GM18499 (cell line): ENCODE measurements around the gene RASGRF2.

ENCODE experiments used
- ATAC-seq: cut with Tn5 transposase; IDR thresholded peaks from one replicate; pipeline ENCODE4 v1.9.1; 2021; ENCODE audit warnings: moderate number of reproducible peaks; ENCODE audit not compliant: insufficient read depth, unreplicated experiment

The RASGRF2 gene, protein sequence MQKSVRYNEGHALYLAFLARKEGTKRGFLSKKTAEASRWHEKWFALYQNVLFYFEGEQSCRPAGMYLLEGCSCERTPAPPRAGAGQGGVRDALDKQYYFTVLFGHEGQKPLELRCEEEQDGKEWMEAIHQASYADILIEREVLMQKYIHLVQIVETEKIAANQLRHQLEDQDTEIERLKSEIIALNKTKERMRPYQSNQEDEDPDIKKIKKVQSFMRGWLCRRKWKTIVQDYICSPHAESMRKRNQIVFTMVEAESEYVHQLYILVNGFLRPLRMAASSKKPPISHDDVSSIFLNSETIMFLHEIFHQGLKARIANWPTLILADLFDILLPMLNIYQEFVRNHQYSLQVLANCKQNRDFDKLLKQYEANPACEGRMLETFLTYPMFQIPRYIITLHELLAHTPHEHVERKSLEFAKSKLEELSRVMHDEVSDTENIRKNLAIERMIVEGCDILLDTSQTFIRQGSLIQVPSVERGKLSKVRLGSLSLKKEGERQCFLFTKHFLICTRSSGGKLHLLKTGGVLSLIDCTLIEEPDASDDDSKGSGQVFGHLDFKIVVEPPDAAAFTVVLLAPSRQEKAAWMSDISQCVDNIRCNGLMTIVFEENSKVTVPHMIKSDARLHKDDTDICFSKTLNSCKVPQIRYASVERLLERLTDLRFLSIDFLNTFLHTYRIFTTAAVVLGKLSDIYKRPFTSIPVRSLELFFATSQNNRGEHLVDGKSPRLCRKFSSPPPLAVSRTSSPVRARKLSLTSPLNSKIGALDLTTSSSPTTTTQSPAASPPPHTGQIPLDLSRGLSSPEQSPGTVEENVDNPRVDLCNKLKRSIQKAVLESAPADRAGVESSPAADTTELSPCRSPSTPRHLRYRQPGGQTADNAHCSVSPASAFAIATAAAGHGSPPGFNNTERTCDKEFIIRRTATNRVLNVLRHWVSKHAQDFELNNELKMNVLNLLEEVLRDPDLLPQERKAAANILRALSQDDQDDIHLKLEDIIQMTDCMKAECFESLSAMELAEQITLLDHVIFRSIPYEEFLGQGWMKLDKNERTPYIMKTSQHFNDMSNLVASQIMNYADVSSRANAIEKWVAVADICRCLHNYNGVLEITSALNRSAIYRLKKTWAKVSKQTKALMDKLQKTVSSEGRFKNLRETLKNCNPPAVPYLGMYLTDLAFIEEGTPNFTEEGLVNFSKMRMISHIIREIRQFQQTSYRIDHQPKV (N-terminal part only)

DNA sequence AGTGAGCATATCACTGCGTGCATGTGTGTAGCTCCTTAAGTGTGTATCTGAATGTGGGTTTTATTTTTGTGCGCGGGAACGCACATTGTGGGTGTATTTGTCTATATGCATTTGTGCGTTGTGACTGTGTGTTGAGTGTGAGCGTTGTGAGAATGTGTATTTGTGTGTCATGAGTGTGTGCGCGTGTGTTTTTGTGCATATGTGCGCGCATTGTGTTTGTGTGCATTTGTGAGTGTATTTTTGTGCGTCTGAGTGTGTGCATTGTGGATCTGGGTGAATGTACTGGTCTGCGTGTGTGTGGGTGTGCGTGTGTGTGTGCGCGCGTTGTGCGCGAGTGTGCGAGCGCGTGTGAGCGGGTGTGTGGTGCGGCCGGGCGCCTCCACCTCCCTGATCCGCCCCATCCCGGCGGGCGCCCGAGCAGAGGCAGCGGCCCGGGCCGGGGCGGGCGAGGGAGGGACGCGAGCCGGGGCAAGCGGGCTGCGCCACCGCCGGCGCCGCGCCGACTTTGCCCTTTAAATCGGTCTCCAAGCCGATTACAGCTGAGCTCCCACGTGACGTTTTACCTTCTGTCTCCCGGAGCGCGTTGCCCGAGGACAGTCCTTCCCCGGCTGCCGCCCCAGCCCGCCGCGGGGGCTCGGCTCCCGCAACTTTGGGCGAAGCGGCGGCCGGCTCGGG is at the start of gene RASGRF2:
RASGRF2 (plus strand) TSS at position 596 of the 675 bp plus-strand sequence. CDS start 376 bp downstream, outside the sequence.
- ATAC-seq, result no peak

GRCh38 chr5:80912479-80912878 is 47.7 kb upstream of the RASGRF2 start:
- no peak for ATAC-seq

DNA sequence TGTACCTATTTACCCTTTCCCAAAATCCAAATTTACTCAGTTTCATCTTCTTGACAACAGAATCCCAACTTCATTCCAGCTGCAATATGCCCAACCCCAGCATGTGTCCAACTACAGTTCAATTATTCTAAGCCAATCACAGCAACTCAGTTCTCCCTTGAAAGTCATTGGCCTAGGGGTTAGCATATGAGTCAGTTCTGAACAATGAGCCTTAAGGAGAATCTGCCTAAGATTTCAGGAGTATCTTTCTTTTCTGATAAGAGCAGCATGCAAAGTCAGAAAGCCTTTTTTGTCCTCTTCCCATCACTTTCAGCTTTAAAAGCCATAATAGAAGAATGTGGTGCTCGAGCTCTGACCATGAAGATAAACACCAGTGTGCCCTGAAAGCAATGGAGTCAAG is 44.4 kb upstream of the RASGRF2 start:
- no peak for ATAC-seq

- no peak for ATAC-seq
These were observed 43.5 kb upstream of the RASGRF2 start for GRCh38 chr5:80916676-80917075.

- no peak for ATAC-seq
These were observed 42.5 kb upstream of the RASGRF2 start for GRCh38 chr5:80917631-80918030.

GRCh38 chr5:80919678-80920196 is 40.4 kb upstream of the RASGRF2 start:
- no peak for ATAC-seq

DNA sequence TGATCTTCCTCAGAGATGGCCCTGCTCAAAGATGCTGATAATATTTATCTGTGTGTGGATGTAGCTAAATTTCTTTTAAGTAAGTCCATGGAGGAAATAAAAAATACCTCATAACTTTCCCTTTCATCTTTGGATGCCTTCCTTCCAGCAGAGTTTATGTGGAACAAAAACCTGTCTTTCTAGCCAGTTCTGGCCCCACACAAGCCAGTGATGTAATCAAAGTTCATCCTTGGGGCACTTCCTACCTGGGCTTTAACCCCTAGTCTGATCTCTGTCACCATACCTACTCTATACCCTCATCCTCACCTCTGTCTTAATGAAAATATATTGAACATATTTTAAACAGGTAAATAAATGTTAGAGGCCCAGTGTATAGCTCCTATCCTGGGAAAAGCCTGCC is 39.8 kb upstream of the RASGRF2 start:
- ATAC-seq, result no peak

DNA sequence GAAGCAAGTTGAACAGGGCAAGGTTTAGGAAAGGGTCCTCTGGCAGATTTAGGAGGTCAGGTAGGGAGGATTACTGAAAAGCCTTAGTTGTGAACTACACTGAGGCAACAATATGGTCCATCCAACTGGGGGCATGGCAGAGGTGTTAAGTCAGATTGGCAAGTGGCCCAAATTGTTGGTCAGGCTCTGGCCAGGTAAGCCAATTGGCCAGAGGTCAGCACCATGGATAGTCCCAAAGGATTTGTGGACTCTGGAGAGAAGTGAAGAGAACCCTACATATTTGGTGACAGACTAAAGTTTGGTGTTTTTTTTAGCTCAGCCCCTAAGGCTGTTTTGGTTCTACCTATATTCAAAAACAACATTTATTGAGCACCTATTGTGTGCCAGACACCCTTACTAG is 39.1 kb upstream of the RASGRF2 start:
- ATAC-seq, result no peak

GRCh38 chr5:80925931-80926330 is 34.2 kb upstream of the RASGRF2 start:
- no peak for ATAC-seq

DNA sequence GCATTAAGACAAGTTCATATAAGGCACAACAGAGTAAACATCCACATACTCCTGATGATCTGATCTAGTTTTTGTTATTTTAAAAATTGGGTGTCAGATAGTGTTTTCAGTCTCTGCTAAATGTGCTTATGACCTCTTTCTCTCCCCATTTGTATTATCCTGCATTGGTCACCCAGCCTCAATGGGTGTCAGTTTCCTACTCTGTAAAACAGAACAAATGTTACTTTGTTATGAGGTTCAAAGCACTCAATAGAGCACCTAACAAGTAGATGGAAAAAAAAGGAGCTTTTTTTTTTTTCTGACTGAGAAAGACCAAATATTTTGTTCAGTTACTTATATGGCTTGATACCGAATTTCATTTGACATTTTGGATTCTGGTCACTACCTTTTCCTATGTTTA is 33.6 kb upstream of the RASGRF2 start:
- ATAC-seq, result no peak

- no peak for ATAC-seq
These were observed 33.0 kb upstream of the RASGRF2 start for GRCh38 chr5:80926979-80927656.

DNA sequence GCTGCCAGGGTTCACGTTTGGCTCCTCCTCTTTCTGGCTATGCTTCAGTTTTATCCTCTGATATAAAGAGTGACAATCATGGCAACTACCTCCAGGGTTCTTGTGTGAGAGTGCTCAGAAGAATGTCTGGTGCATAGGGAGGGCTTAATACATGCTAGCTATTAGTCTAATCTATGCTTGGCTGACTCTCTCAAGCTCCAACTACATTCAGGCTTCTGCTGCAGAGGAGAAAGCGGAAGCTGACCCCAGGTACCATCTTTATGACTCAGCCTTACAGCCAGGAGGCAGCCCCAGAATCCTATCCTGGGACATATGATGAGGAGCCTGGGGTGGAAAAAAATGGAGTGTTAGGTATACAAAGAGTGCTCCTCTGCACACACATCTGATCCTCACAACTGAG is 32.1 kb upstream of the RASGRF2 start:
- no peak for ATAC-seq

- ATAC-seq, result no peak
These were observed 29.2 kb upstream of the RASGRF2 start for GRCh38 chr5:80930940-80931339.

GRCh38 chr5:80931411-80931810 is 28.8 kb upstream of the RASGRF2 start:
- ATAC-seq, result no peak

GRCh38 chr5:80933036-80933435 is 27.1 kb upstream of the RASGRF2 start:
- ATAC-seq, result no peak

DNA sequence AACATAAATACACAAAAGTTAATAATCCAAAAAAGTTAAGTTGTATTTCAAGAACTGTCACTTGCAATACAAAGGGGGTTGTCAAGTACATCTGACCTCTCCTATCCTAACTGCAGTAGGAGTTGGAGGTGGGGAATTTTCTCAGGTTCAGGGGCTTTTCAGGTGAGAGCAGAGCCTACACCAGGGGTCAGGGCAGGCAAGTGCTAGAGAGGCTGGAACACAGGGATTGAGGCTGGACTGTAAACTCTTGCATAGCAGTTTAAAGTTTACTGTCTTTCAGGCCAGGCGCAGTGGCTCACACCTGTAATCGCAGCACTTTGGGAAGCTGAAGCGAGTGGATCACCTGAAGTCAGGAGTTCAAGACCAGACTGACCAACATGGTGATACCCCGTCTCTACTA is 25.4 kb upstream of the RASGRF2 start:
- ATAC-seq, result no peak

- ATAC-seq, result no peak
These were observed 24.3 kb upstream of the RASGRF2 start for GRCh38 chr5:80935811-80936385.

- ATAC-seq, result no peak
These were observed 23.3 kb upstream of the RASGRF2 start for GRCh38 chr5:80936881-80937280.
